Fibroblast of villous mesenchyme (primary cell): ENCODE data around the gene ALK. TPM values are rescaled to one million over a fixed set of nuclear protein-coding genes. Genes with fewer than 3 reads are reported as not detected.

Experiments used
- DNase-seq: peaks from one replicate; pipeline ENCODE4 v3.0.0-alpha.2; 2010; ENCODE audit warnings: low read depth
- H3K4me3 ChIP-seq: 2 replicates; pipeline ENCODE4 v1.5.1; 2011; ENCODE audit warnings: low read depth, mild to moderate bottlenecking, low read length
- CTCF ChIP-seq: IDR thresholded peaks from 2 replicates; pipeline ENCODE4 v1.5.1; 2012; ENCODE audit warnings: low read depth, mild to moderate bottlenecking, low read length; ENCODE audit not compliant: insufficient read depth
- total RNA-seq: library from RNA; depleted of rRNA; stranded (reverse); fragments of >200 nt; gene quantifications from 2 replicates; pipeline ENCODE4 v1.2.3, GENCODE V29; 2012

Gene ALK
- total RNA-seq, 1 donor: not detected

- TF ChIP-seq CTCF: no peak
- no peak overlapping the region for H3K4me3 ChIP-seq
- no peak for DNase-seq
Observed at GRCh38 chr2:29724282-29724681, 197.1 kb downstream of the ALK start.

DNA sequence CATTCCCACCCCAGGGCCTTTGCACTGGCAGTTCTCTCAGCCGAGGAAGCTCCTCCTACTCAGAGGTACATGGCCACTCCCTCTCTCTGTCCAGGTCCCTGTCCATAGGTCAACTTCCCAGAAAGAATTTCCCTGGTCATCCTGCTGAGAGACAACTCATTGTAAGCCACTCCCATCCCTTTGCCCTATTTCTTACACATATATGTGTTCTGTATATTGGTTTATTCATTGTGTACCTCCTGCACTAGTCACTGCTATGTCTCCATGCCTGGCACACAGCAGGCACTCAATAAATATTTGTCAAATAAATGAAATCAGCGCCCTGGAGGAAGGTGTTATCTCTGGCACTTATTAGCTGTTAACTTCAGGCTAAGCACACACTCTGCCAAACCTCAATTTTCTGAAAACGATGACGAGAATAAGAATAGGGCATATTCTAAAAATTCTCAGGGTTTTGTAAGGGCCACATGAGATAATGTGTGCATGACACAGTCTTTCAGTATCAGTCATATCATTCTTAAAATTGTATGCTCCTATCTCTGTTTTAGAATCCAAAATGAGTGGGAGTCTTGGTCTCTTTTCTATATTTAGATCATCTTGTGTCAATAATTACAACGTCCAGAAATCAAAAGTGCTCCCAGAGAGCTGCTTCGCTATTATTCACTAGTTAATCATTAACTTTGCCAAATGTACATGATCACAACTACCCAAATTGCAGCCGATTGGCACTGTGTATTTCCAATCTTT, 198.0 kb downstream of the ALK start:
- no peak for DNase-seq
- TF ChIP-seq CTCF: no peak

GRCh38 chr2:29719639-29720038, 201.7 kb downstream of the ALK start:
- no peak for DNase-seq
- TF ChIP-seq CTCF: no peak

More for the DNA sequence above, 198.0 kb downstream of the ALK start:
- no peak overlapping the region for H3K4me3 ChIP-seq

DNA sequence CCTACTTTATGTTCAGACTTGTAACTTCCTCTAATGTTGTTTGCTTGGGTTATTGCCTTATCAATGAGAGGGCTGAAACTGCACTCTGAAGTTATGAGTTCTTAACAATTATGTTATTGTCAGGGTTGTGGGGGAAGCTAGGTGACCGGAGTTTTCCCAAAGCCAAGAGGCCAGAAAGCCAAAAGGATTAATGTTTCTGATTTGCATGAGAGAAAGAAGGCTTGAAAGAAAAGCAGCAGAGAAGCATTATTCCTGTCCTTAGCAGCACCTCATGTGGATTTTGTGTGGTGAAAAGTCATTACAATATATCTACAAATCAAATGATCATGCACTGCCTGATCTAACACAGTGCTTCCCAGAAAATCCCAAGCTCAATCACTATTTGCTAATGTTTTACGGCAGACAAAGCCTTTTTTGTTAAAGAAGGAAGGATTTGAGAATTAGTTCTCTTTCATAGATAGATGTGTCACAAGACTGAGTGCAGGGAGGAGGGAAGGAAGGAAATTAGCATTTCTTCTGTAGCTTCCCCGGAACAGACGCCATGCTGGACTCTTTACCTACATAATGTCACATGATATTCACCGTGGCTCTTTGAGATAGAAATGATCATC, 203.2 kb downstream of the ALK start:
- H3K4me3 ChIP-seq: no peak overlapping the region
- TF ChIP-seq CTCF: no peak
- no peak for DNase-seq

More at GRCh38 chr2:29719639-29720038, 201.7 kb downstream of the ALK start:
- no peak overlapping the region for H3K4me3 ChIP-seq

- TF ChIP-seq CTCF: no peak
- DNase-seq: no peak
- H3K4me3 ChIP-seq: no peak overlapping the region
Observed at GRCh38 chr2:29715655-29716054, 205.7 kb downstream of the ALK start.

DNA sequence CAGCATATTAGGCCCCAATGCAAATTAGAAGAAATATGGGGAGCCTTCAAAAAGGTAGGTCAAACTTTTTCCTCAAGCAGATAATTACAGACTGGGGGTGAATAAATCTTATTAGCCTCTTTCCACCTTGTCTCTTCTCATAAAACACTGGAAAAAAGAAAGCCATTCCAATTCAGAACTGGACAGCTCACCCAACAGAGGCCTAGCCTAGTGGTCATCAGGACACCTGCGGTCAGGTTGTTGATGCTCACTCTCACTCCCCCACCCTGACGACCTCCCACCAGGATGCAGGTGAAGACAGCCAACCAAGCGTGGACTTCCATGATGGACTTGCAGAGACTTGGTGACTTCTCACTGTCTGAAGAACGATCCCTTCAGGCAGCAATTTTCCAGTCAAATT, 207.1 kb downstream of the ALK start:
- no peak overlapping the region for H3K4me3 ChIP-seq
- TF ChIP-seq CTCF: no peak
- DNase-seq: no peak

- H3K4me3 ChIP-seq: no peak overlapping the region
- no peak for DNase-seq
- TF ChIP-seq CTCF: no peak
Observed at GRCh38 chr2:29706171-29706720, 215.1 kb downstream of the ALK start.
